GM21529 (cell line): ENCODE data around the gene ADGRG6.
"Not testable (repeated sequence)": the region's sequence is repeated elsewhere in the genome, so short reads cannot be mapped to it uniquely, and the experiment has no call there.

Source experiments
- ATAC-seq: cut with Tn5 transposase; IDR thresholded peaks from one replicate; pipeline ENCODE4 v1.9.1; 2021; ENCODE audit not compliant: unreplicated experiment

Gene ADGRG6

DNA sequence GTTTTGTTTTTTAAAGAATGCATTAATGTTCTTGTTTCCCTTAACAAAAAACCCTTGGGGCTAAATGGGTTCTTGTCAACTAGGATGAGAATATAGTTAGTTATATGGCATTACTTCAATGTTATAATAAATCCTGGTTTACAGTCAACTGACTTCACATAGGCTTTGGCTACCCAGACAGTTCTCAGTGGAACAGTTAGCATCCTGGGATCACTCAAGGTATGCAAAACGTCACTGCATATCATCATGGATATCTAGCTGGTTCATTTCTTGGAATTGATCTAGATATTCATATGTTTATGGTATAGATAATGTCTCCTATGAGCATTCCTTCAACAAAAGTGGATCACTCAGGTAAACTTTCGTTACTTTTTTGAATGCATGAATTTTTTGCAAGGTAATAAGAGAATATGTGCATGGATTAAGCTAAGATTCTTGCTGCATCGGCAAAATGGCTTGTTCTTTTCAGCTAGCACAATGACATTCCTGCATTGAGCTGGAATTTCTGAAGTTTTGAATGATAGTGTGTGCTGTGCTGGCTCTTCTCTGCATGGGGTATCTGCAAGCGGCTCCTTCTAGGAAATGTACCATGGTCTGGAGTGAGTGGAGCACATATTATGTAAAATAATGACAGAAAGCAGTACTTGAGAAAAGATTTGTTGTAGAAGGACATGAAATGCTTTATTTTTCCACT lies 138.9 kb downstream of the ADGRG6 start:
- no peak for ATAC-seq

DNA sequence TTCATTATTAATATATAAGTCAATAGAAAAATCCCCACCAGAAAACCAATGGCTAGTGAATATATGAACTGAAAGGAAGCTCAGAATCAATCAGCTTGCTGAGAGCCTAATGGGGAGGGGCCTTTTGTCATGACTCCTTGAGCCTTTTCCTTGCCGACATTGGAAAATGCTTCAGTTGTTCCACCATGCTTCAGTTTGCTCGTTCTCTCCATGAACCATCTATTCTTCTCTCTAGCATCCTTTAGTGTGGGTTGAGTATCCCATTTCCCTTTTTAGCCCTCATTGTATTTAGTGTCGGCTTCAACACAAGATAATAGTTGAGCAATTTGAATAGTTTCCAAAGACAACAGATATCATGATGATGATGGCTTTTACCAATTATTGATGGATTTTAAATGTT lies 139.9 kb downstream of the ADGRG6 start:
- no peak for ATAC-seq

DNA sequence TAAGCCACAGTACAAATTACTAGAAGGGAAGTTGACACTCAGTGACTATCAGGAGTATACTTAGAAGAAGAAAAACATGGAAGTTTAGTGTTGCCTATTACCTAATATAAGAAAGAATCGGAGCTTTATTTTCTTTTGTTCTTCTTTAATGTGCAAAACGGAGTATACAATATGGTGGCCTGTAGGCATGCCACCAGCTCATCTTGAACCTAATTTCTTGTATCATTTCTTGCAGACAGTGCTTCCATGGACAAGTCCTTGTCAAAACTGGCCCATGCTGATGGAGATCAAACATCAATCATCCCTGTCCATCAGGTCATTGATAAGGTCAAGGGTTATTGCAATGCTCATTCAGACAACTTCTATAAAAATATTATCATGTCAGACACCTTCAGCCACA lies 141.3 kb downstream of the ADGRG6 start:
- ATAC-seq = no peak

DNA sequence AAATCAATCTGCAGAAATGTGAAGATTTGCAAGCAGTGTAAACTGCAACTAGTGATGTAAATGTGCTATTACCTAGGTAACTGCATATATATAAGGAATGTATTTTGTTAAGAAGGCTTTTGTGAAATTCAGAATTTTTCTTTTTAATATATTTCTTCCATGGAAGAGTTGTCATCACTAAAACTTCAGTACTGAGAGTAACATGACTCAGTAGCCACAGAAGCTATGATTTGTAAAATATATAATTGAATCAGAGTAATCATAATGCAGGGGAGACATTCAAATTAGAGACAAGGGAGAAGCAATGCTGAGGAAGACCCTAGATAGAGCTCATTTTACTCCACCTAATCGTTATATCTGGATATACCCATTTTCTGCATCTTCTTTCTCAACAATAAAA lies 141.7 kb downstream of the ADGRG6 start:
- no peak for ATAC-seq

DNA sequence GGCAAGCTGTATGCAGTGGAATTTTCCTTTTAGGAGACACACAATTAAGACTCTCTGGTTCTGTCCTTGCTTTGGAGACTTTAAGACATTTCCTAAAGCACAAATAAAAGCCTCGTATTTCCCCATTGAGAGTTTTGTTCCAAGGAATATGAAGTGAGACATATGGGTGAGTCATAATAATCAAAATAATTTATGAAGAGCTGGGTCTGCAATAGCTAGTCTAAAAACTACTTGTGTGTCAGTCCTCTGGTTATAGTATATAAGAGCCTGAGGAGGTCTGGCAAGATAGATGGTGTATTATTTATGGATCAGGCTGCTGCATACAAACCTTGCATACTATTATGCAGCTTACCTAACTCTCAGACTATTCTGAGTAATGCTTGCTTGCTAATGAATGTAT lies 142.6 kb downstream of the ADGRG6 start:
- no peak for ATAC-seq

DNA sequence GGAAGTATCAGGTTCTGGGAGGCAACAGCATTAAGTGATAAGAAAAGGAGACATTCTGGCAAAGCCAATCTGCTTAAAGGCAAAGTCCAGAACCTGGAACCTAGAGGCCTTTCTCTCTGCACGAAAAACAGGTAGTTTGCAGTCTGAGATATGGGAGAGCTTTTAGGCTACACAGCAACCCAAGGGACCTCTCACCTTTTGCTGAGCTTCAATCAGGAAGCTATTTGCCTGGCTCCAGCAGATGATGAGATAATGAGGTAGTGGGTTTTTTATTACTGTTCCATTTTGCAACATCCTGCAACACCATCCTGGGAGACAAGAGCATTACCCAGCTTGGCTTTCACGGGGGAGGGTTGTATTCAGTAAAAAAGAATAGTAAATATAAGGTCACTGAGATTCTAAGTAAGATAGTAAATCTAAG lies 143.1 kb downstream of the ADGRG6 start:
- no peak for ATAC-seq

DNA sequence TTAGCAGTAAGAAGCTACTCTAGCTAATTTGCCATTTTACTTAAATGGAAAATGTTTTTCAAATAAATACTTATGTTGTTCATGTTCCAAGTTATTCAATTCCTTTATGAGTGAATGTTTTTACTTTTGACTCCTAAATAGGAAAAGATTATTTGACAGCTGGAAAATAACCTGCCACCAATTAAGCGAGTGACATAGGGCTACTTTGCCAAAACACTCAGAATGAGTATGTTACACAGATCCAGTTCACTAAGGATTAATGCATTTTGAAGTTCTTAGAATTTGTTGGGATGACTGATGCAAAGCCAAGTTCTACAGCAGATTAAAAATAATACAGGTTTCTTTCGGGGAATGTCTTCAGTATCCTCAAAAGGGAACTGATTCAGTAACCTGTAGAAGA lies 144.4 kb downstream of the ADGRG6 start:
- ATAC-seq = no peak

DNA sequence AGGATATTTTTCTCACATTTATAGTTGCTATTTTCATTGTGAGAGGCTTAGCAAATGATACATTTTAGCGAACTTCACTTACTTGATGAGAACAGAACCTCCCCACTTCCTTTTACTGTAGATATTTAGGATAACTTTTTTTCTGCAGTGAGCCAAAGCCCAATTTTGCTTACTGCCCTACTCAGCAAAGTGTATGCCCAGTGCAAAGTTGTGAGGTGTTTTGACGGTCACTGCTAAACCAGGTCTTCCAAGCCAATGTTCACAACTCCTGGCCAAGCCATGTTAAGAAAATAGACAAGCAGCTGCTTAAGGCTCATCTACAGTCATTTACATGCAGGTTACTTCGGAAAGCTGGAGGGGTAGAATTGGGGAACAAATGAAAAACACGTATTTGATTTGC lies 144.8 kb downstream of the ADGRG6 start:
- ATAC-seq = no peak

DNA sequence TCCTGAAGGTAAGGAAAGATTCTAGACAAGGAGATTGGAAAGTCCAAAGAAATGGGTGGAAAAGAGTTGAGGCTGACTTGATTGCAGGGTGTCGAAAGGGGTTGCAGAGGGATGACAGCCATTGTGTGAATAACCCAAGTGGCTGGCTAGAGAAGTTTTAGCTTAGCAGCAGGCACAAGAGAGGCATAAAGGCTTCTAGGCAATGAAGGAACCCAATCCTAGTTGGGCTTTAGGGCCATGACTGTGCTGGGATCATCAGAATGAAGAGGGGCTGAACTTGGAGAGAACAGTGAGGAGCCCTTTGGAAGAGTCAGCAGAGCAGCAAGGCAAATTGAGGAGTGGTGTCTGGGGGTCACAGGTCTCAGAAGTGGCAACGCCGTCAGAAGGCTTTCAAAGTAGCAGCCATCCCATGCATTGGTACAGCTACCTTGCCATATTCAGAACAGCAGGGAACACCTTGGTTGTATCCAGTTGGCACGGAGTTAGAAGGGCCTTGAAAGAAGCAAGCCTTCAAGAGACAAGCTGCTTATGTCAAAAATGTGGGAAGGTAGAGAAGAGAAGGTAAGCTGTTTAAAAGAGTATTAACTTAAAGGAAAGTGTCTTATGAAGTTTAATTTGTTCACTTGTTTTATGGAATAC lies 146.4 kb downstream of the ADGRG6 start:
- no peak for ATAC-seq

DNA sequence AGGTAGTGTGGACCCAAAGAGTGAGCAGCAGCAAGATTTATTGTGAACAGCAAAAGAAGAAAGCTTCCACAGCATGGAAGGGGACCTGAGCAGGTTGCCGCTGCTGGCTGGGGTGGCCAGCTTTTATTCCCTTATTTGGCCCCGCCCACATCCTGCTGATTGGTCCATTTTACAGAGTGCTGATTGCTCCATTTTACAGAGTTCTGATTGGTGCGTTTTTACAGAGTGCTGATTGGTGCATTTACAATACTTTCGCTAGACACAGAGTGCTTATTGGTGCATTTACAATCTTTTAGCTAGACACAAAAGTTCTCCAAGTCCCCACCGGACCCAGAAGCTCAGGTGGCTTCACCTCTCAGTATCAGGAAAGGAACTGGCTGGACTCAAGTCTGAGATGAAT lies 149.0 kb downstream of the ADGRG6 start:
- not testable (repeated sequence) for ATAC-seq

DNA sequence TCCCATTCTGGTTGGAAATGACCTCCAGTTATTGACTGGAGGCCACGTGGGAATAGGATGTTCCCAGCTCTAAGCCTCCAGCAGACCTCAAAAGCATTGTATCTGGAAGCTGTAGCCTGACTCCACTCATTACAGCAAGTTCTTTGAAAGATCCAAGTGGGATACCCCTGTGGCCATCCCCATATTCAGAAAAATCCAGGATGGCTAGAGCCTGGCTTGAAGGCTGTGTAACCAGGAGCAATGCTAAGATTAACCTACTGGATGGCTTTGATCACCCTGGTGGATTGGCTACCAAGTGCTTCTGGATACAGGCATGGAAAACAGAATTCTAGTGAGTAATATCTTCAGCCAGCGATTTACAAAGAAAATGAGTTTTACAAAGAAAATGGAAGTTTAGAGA lies 151.2 kb downstream of the ADGRG6 start:
- no peak for ATAC-seq

DNA sequence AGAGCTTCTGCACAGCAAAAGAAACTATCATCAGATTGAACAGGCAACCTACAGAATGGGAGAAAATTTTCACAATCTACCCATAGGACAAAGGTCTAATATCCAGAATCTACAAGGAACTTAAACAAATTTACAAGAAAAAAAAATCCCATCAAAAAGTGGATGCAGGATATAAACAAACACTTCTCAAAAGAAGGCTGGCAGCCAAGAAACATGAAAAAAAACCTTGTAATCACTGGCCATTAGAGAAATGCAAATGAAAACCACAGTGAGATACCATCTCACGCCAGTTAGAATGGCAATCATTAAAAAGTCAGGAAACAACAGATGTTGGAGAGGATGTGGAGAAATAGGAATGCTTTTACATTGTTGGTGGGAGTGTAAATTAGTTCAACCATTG lies 152.4 kb downstream of the ADGRG6 start:
- not testable (repeated sequence) for ATAC-seq

DNA sequence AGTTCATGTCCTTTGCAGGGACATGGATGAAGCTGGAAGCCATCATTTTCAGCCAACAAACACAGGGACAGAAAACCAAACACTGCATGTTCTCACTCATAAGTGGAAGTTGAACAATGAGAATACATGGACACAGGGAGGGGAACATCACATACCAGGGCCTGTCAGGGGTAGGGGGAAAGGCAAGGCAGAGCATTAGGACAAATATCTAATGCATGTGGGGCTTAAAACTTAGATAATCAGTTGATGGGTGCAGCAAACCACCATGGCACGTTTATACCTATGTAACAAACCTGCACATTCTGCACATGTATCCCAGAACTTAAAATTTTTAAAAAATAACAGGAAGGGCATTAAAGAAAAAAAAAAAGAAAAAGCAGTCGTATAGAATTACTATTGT lies 153.0 kb downstream of the ADGRG6 start:
- not testable (repeated sequence) for ATAC-seq

DNA sequence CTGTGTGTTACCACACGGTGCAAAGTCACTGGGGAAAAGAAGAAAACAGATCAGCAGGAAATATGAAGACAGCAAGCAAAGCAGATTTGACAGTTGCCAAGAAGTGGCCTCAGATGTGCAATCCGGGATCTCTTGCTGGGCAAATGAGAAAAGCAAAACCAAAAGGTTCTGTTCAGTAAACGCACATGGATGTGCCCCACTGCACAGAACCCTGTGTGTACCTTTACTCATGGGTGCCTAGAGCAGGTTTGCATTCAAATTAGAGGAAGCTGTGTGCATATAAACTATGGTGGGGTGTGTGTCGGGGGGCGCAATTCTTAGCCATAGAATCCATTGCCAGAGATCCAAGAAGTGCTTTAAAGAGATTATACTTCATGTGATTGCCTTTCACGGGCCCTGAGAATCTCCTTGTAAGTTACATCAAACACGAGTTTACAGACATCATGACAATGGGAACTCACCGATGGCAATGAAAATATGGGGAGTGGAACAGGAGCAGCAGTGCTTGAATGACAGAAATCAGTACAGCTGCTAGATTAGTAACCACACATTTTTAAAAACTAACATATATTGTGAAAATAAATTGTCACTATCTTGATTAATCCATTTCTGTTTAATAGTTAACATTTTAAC lies 154.3 kb downstream of the ADGRG6 start:
- no peak for ATAC-seq

DNA sequence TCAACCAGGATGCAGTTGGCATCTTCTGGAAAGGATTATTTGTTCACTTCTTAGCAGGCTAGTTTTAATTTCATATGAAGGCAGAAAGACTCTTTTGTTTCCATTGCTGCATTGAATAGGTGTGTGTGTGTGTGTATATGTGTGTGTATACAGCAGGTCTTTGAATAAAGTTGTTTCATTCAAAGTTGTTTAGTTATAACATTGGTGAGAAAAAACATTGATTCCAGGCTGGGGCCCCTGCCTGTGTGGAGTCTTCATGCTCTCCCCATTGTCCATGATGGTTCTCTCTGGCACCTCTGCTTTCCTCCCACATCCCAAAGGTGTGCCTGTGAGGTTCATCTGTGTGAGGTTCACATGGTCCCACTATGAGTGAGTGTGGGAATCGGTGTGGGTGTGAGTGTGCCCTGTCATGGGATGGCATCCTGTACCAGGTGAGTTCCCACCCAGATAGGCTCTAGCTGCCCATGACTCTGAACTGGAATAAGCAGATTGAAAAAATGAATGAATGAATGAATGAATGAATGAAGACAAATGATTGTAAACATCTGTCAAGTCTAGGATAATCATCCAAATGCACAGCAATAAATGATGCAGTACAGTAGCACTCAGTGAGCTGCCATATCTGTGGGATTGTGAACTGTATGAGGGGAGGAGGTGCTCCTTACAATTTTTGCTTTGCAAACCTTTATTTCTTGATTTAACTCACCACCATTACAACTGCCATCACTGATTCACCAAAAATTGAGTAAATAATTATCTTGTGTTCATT lies 156.0 kb downstream of the ADGRG6 start:
- no peak for ATAC-seq

DNA sequence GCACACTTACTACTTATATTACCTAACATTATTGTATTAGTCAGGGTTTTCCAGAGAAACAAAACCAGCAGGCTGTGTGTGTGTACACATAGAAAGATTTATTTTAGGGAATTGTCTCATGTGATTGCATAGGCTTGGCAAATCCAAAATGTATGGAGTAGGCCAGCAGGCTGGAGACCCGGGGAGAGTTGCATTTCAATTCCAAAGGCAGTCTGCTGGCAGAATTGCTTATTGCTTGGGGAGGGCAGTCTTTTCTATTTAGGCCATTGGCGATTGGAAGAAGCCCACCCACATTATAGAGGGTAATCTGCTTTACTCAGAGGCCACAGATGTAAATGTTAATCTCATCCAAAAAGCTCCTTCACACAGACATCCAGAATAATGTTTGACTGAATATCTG lies 157.0 kb downstream of the ADGRG6 start:
- ATAC-seq = no peak

DNA sequence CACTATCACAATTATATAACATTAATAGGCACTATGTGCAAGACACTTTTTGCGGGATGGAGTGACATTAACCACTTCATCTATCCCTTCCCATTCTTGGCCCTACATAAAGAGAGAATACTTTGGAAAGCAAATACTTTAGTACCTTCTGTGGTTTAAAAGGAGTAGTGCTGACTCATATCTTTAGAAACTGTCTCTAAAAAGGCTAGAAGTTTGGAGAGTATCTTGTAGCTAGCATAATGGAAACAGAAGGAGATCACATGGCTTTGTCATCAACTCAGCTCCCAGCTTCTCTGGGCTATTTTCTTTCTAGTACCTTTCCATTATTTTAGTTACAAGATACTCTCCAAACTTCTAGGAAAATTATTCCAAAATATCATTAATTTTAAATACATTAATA lies 157.5 kb downstream of the ADGRG6 start:
- ATAC-seq = peak; percentile 44

DNA sequence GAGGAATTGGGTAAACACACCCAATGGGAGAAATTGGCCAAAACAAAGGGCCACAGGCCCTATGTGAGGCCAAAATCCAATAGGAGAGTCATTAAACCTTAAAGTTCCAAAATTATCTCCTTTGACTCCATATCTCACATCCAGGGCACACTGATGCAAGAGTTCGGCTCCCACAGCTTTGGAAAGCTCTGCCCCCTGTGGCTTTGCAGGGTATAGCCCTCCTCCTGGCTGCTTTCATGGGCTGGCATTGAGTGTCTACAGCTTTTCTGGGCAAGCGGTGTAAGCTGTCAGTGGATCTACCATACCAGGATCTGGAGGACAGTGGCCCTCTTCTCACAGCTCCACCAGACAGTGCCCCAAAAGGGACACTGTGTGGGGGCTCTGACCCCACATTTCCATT lies 160.5 kb downstream of the ADGRG6 start:
- ATAC-seq = no peak

DNA sequence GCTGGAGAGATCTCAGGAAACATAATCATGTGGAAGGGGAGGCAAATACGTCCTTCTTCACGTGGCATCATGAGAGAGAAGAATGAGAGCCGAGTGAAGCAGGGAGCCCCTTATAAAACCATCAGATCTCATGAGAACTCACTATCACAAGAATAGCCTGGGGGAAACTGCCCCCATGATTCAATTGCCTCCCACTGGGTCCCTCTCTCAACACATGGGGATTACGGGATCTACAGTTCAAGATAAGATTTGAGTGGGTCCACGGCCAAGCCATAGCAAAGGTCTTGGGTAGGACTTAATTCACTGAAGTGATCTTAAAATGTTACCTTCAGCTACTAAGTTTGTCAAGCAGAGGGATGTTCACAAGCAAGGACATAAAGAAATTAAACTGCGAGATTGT lies 162.2 kb downstream of the ADGRG6 start:
- ATAC-seq = no peak

DNA sequence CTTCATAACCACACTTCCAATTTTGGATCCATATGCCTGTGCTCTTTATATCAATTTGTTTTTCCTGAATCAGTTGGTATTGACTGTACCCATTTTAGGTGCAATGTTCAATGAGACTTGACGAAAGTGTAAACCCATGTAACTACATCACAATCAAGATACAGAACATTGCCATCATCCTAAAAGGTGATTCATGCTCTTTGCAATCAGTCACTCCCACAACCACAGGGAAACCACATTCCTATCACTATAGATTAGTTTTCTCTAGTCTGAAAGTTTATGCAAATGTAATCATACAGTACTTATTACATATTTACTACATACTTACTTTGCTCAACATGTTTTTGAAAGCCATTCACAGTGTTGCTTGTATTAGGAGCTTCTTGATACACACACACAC lies 167.4 kb downstream of the ADGRG6 start:
- no peak for ATAC-seq

DNA sequence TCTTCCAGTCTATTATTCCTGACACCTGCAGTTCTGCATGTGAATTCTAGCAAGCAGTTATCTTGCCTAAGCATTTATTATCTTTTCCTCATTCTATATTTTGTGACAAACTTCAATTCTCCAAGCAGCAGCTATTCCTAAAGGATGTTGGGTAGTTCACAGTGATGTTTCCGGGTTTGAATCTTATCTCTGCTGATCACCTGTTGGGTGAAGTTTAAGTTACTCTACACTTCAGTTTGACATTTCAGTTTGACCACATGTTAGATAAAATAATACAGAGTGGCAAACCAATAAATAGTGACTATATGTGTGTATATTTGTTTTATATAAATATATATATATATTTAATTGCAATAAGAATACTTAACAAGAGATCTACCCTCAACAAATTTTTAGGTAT lies 168.6 kb downstream of the ADGRG6 start:
- no peak for ATAC-seq
